ENCODE data around the gene NT5C1A. TPM values are rescaled to one million over a fixed set of nuclear protein-coding genes. Genes with fewer than 3 reads are reported as not detected.
A peak's percentile ranks its signal among the peaks of the same experiment; 100 is the strongest.

NT5C1A gene
- total RNA-seq, 1 experiment from 2014 or later = not detected

GRCh38 chr1:39613250-39613649, 58.7 kb downstream of the NT5C1A start:
- DNase-seq (ENCODE audit: extremely low read depth, low read depth) = no peak

GRCh38 chr1:39609618-39610331, 62.1 kb downstream of the NT5C1A start:
- DNase-seq (ENCODE audit: extremely low read depth, low read depth) = peak; percentile 40

Other genes starting within 250 kb of the NT5C1A start
- gene BMP8A, start 180.5 kb downstream of the NT5C1A start, total RNA-seq (2014; rRNA removed; shearing (Covaris generic)) = not detected in 2 replicates
- gene PABPC4, start 95.3 kb downstream of the NT5C1A start, total RNA-seq (2014; rRNA removed; shearing (Covaris generic)) = 122 and 140 TPM in 2 replicates
- gene HEYL, start 32.5 kb downstream of the NT5C1A start, total RNA-seq (2014; rRNA removed; shearing (Covaris generic)) = 0.66 and 0.77 TPM in 2 replicates
- 0.02 TPM in 1 of 2 replicates, not detected in the other for gene HPCAL4, start 19.3 kb upstream of the NT5C1A start, total RNA-seq (2014; rRNA removed; shearing (Covaris generic))
- 21.8 and 28.2 TPM in 2 replicates for gene PPIE, start 66.8 kb upstream of the NT5C1A start, total RNA-seq (2014; rRNA removed; shearing (Covaris generic))
- gene OXCT2, start 99.2 kb upstream of the NT5C1A start, total RNA-seq (2014; rRNA removed; shearing (Covaris generic)) = 0.46 and 0.74 TPM in 2 replicates
- gene BMP8B, start 116.8 kb upstream of the NT5C1A start, total RNA-seq (2014; rRNA removed; shearing (Covaris generic)) = 1.7 TPM in 2 replicates
- 34.2 and 35.2 TPM in 2 replicates for gene TRIT1, start 211.4 kb upstream of the NT5C1A start, total RNA-seq (2014; rRNA removed; shearing (Covaris generic))
- gene MYCL, start 229.8 kb upstream of the NT5C1A start, total RNA-seq (2014; rRNA removed; shearing (Covaris generic)) = 0.77 and 0.89 TPM in 2 replicates